CD1c-positive myeloid dendritic cell (primary cell): ENCODE results near the gene PCDHGA10.
"Not testable (repeated sequence)": the region's sequence is repeated elsewhere in the genome, so short reads cannot be mapped to it uniquely, and the experiment has no call there.

Source experiments
- DNase-seq: peaks from one replicate; pipeline ENCODE4 v3.0.0-alpha.2; 2016; ENCODE audit errors: extremely low spot score

Gene PCDHGA10

DNA sequence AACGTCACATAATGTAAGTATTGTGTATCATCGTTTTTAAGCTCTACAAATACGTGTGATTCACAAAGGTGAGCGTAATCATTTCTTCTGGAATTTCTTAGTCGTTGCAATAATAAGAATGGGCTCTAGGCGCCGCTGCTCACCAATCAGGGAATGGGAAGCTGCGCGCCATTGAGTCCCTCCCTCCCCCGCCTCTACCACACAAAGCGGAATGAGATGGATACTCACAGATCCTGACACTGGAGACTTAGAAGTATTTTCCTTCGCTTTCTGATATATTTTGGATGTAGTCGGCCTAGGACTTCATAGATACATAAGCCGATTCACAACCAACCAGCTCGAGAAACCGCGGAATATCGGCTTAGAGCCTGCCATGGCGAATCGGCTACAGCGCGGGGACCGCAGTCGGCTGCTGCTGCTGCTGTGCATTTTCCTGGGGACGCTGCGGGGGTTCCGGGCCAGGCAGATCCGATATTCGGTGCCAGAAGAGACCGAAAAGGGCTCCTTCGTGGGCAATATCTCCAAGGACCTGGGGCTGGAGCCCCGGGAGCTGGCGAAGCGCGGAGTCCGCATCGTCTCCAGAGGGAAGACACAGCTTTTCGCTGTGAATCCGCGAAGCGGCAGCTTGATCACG, 8.2 kb downstream of the PCDHGA10 start, which contains the start of gene PCDHGA11:
Gene PCDHGA11 (plus strand): TSS at position 197 of the 634 bp plus-strand sequence. CDS start 177 bp downstream, at position 374.
- peak; percentile 84 for DNase-seq

DNA sequence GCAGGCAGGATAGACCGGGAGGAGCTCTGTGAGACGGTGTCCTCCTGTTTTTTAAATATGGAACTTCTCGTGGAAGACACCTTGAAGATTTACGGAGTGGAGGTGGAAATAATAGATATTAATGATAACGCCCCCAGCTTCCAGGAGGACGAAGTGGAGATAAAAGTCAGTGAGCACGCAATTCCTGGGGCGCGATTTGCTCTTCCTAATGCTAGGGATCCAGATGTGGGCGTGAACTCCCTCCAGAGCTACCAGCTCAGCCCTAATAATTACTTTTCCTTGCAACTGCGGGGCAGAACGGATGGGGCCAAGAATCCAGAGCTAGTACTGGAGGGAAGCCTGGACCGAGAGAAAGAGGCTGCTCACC, 8.7 kb downstream of the PCDHGA10 start:
- DNase-seq, result no peak

DNA sequence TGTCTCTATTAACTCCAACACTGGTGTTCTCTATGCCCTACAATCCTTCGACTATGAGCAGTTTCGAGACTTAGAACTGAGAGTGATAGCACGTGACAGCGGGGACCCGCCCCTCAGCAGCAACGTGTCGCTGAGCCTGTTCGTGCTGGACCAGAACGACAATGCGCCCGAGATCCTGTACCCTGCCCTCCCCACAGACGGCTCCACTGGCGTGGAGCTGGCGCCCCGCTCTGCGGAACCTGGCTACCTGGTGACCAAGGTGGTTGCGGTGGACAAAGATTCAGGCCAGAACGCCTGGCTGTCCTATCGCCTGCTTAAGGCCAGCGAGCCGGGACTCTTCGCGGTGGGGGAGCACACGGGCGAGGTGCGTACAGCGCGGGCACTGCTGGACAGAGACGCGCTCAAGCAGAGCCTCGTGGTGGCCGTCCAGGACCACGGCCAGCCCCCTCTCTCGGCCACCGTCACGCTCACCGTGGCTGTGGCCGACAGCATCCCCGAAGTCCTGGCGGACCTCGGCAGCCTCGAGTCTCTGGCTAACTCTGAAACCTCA, 10.0 kb downstream of the PCDHGA10 start:
- DNase-seq, result no peak

DNA sequence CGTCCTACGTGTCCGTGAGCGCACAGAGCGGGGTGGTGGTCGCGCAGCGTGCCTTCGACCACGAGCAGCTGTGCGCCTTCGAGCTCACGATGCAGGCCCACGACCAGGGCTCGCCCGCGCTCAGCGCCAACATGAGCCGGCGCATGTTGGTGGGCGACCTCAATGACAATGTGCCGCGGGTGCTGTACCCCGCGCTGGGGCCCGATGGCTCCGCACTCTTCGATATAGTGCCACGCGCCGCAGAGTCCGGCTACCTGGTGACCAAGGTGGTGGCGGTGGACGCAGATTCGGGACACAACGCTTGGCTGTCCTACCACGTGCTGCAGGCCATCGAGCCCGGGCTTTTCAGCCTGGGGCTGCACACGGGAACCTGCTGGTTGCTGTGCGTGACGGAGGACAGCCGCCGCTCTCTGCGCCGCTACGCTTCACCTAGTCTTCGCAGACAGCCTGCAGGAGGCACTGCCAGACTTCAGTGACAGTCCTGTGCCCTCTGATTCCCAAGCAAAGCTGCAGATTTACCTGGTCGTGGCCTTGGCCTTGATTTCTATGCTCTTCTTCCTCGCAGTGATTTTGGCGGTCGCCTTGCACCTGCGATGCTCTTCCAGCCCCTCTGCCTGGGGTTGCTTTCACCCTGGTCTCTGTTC, 15.1 kb downstream of the PCDHGA10 start:
- DNase-seq, result no peak

DNA sequence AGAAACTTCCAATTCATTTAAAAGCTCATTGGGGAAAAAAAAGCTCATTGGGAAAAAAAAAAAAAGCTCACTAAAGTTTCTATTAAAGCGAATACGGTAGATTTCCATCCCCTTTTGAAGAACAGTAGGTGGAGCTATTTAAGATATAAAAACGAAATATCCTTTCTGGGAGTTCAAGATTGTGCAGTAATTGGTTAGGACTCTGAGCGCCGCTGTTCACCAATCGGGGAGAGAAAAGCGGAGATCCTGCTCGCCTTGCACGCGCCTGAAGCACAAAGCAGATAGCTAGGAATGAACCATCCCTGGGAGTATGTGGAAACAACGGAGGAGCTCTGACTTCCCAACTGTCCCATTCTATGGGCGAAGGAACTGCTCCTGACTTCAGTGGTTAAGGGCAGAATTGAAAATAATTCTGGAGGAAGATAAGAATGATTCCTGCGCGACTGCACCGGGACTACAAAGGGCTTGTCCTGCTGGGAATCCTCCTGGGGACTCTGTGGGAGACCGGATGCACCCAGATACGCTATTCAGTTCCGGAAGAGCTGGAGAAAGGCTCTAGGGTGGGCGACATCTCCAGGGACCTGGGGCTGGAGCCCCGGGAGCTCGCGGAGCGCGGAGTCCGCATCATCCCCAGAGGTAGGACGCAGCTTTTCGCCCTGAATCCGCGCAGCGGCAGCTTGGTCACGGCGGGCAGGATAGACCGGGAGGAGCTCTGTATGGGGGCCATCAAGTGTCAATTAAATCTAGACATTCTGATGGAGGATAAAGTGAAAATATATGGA, 17.7 kb downstream of the PCDHGA10 start, which contains the start of gene PCDHGA12:
Gene PCDHGA12 (plus strand): TSS at position 176 of the 782 bp plus-strand sequence. CDS start 253 bp downstream, at position 429.
- DNase-seq, result peak; percentile 74

DNA sequence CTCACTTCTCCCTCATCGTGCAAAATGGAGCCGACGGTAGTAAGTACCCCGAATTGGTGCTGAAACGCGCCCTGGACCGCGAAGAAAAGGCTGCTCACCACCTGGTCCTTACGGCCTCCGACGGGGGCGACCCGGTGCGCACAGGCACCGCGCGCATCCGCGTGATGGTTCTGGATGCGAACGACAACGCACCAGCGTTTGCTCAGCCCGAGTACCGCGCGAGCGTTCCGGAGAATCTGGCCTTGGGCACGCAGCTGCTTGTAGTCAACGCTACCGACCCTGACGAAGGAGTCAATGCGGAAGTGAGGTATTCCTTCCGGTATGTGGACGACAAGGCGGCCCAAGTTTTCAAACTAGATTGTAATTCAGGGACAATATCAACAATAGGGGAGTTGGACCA, 18.5 kb downstream of the PCDHGA10 start:
- no peak for DNase-seq

DNA sequence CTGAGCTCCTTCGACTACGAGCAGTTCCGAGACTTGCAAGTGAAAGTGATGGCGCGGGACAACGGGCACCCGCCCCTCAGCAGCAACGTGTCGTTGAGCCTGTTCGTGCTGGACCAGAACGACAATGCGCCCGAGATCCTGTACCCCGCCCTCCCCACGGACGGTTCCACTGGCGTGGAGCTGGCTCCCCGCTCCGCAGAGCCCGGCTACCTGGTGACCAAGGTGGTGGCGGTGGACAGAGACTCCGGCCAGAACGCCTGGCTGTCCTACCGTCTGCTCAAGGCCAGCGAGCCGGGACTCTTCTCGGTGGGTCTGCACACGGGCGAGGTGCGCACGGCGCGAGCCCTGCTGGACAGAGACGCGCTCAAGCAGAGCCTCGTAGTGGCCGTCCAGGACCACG, 19.5 kb downstream of the PCDHGA10 start:
- DNase-seq, result not testable (repeated sequence)

DNA sequence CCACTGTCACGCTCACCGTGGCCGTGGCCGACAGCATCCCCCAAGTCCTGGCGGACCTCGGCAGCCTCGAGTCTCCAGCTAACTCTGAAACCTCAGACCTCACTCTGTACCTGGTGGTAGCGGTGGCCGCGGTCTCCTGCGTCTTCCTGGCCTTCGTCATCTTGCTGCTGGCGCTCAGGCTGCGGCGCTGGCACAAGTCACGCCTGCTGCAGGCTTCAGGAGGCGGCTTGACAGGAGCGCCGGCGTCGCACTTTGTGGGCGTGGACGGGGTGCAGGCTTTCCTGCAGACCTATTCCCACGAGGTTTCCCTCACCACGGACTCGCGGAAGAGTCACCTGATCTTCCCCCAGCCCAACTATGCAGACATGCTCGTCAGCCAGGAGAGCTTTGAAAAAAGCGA, 19.9 kb downstream of the PCDHGA10 start:
- DNase-seq, result not testable (repeated sequence)

DNA sequence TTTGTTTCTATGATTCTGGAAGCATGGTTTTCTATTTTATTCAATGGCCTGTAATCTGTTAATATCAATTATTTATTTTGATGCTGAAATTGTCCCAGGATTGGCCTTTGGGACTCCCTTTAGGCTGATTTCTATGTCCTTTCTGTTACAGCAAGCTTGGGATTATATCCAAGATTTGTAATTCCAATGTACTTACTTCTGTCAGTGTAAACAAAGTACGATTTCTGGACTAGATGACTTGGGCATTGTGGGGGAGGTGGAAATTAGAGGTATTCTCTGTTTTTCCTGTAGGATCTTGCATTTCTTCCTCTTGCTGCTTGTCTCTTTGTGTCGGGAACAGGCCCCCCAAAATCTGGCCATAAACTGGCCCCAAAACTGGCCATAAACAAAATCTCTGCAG, 21.2 kb downstream of the PCDHGA10 start:
- DNase-seq, result no peak

DNA sequence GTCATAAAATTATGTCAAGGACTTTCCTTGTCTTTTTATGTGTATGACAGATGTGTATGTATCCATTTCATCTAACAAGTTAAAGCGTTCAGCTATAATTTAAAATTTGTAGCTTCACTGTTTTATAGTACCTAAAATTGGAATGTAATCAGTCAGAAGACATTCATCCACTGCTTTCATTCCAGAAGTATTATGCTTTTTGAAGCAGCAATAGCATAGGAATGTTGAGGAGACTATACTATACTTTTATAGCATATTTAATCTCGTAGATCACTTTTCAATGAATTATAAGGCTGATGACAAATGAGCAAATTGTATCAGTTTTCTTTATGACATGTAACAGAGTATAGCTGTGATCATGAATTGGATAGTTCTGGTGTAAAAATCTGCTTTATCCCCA, 24.4 kb downstream of the PCDHGA10 start:
- no peak for DNase-seq

DNA sequence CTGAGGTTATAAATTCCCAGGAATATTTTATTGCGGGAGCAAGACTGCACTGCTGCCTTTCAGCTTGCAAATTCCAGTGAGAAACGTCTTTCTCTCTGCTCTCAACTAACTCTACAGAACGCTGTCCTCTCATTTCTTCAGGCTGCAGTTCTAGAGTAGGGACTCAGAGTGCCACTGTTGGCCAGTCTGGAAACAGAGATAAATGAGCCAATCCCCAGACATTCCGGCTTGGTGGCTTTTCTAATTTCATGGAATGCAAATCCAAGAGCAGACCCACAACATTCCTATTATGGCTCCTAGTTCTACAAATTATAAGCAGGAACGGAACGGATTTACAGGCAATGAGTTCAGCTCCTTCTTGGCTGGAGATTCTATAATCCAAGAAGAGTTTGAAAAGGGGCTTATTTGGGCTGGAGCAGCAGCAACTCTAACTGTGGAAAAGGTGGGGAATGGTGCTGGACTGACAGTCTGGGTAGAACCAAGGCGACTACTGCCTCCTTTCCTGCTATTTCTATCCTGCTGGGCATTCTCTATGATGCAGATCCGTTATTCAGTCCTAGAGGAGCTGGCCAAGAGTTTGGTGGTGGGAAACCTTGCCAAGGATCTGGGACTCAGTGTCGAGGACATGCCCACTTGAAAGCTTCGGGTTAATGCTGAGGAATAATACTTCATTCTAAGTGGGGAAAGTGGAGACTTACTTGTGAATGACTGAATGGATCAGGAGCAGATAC, 26.8 kb downstream of the PCDHGA10 start:
- no peak for DNase-seq

DNA sequence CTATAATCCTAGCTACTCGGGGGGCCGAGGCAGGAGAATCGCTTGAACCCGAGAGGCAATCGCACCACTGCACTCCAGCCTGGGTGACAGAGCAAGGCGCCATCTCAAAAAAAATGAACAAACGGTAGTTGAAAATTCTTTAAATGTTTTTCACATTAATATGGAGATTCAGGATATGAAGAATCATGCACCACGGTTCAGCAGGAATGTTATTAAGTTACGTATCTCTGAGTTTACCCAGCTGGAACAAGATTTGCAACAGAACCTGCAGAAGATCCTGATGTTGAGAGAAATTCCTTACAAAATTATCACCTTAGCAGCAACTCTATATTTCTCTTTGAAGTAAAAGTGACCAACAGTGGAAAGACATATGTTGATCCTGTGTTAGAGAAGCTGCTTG, 27.6 kb downstream of the PCDHGA10 start:
- no peak for DNase-seq

DNA sequence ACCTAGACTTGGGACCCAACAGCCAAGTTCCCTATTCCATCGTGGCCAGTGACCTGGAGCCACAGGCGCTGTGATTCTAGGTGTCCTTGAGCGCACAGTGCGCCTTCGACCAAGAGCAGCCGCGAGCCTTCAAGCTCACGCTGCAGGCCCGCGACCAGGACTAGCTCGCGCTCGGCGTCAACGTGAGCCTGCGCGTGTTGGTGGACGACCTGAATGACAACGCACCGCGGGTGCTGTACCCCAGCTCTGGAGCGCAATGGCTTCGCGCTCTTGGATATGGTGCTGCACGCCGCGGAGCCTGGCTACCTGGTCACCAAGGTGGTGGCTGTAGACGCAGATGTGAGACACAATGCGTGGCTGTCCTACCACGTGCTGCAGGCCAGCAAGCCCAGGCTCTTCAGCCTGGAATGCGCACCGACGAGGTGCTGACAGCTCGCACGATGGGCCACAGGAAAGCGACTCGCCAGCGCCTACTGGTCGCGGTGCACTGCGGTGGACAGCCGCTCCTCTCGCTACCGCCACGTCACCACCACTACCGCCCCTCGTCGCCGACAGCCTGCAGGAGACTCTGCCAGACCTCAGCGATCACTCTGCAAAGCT, 28.9 kb downstream of the PCDHGA10 start:
- DNase-seq, result no peak

DNA sequence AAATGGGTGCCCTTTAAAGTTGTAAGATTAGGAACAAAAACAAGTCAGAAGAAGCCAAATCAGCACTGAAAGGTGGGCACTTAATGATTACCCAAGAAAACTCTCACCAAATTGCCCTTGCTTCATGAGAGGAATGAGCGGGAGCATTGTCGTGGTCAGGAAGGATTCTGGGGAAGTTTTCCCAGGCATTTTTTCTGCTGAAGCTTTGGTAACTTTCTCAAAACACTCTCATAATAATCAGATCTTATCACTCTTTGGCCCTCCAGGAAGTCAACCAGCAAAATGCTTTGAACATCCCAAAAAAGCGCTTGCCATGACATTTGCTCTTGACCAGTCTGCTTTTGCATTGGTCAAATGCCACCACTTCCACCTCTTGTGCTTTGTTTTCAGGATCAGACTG, 52.6 kb downstream of the PCDHGA10 start:
- DNase-seq, result no peak
